OCI-LY3 (cell line): ENCODE results near the gene SIGLEC12.

Experiments
- H2AFZ ChIP-seq: fragments of 200-600, 300-600 bp; shearing (Covaris generic); 2 replicates; pipeline ENCODE4 v1.6.0; 2014; ENCODE audit warnings: antibody characterized with exemption, low read depth, low read length
- H3K27ac ChIP-seq: fragments of 200-600, 300-600 bp; sonication (generic); 2 replicates; pipeline ENCODE4 v1.5.1; 2014; ENCODE audit warnings: mild to moderate bottlenecking, low read length, moderate library complexity, mixed read lengths
- H3K27me3 ChIP-seq: fragments of 200-600, 300-600 bp; sonication (generic); 2 replicates; pipeline ENCODE4 v1.6.1; 2014; ENCODE audit warnings: low read depth, low read length, mixed read lengths
- H3K36me3 ChIP-seq: fragments of 200-600, 300-600 bp; sonication (generic); replicated peaks from 2 replicates; pipeline ENCODE3; 2014; ENCODE audit warnings: low read depth, low read length, mixed read lengths
- H3K4me1 ChIP-seq: fragments of 300-600, 200-600 bp; sonication (generic); 2 replicates; pipeline ENCODE4 v1.6.1; 2014; ENCODE audit warnings: low read length, mixed read lengths
- H3K4me2 ChIP-seq: fragments of 200-600, 300-600 bp; sonication (generic); 2 replicates; pipeline ENCODE4 v1.6.1; 2014; ENCODE audit warnings: low read length, mixed read lengths
- H3K4me3 ChIP-seq: fragments of 300-600, 200-600 bp; sonication (generic); 2 replicates; pipeline ENCODE4 v1.5.1; 2014; ENCODE audit warnings: antibody characterized with exemption, mild to moderate bottlenecking, low read length, moderate library complexity
- H3K79me2 ChIP-seq: fragments of 300-600, 200-600 bp; shearing (Covaris generic); 2 replicates; pipeline ENCODE4 v1.6.1; 2014; ENCODE audit warnings: mild to moderate bottlenecking, low read length, mixed read lengths
- H3K9ac ChIP-seq: fragments of 300-600, 200-600 bp; shearing (Covaris generic); 2 replicates; pipeline ENCODE4 v1.6.0; 2014; ENCODE audit warnings: mild to moderate bottlenecking, low read length, moderate library complexity
- H3K9me3 ChIP-seq: fragments of 200-600, 300-600 bp; shearing (Covaris generic); 2 replicates; pipeline ENCODE4 v1.6.1; 2014; ENCODE audit warnings: low read length, mixed read lengths; ENCODE audit not compliant: insufficient read depth
- H4K20me1 ChIP-seq: fragments of 200-600, 300-600 bp; sonication (generic); 2 replicates; pipeline ENCODE4 v1.6.1; 2016; ENCODE audit warnings: low read length, mixed read lengths; ENCODE audit not compliant: insufficient read depth
- EZH2phosphoT487 ChIP-seq: fragments of 200-600 bp; shearing (Covaris generic); IDR thresholded peaks from 2 replicates; pipeline ENCODE4 v1.6.1; 2018; ENCODE audit warnings: antibody characterized with exemption, mixed run types, low read depth
- TF ChIP-seq, protein P1 (sequence below): fragments of 200-600, 300-600 bp; sonication (generic); IDR thresholded peaks from 2 replicates; pipeline ENCODE4 v1.5.1; 2014; ENCODE audit warnings: antibody characterized with exemption, low read length, low read depth

The SIGLEC12 gene

DNA sequence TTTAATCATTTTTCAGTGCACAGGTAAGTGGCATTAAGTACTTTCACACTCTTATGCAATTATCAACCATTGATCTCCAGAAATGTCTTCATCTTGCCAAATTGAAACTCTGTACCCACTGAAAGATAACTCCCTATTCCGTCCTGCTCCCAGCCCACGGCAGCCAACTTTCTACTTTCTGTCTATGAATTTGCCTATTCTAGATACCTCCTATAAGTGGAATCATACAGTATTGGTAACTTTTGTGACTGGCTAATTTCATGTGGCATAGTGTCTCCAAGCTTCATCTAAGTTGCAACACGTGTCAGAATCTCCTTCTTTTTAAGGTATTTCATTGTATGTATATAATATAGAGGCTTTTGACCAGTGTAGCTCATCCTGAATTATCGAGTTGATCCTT, 29.0 kb downstream of the SIGLEC12 start:
- TF ChIP-seq, protein P1, sequence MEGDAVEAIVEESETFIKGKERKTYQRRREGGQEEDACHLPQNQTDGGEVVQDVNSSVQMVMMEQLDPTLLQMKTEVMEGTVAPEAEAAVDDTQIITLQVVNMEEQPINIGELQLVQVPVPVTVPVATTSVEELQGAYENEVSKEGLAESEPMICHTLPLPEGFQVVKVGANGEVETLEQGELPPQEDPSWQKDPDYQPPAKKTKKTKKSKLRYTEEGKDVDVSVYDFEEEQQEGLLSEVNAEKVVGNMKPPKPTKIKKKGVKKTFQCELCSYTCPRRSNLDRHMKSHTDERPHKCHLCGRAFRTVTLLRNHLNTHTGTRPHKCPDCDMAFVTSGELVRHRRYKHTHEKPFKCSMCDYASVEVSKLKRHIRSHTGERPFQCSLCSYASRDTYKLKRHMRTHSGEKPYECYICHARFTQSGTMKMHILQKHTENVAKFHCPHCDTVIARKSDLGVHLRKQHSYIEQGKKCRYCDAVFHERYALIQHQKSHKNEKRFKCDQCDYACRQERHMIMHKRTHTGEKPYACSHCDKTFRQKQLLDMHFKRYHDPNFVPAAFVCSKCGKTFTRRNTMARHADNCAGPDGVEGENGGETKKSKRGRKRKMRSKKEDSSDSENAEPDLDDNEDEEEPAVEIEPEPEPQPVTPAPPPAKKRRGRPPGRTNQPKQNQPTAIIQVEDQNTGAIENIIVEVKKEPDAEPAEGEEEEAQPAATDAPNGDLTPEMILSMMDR = no peak
- TF ChIP-seq EZH2phosphoT487 = no peak
- no peak overlapping the region for H3K4me2 ChIP-seq
- 0 out of 2 replicates have a peak, but pooled peaks cover 4% of the 10 kb centered on the region for H3K9me3 ChIP-seq
- H3K27me3 ChIP-seq = peaks cover 69% of the 10 kb centered on the region
- H3K9ac ChIP-seq = no peak overlapping the region
- peaks cover 7% of the 10 kb centered on the region for H3K4me1 ChIP-seq
- H3K79me2 ChIP-seq = no peaks in the 10 kb centered on the region
- no peaks in the 10 kb centered on the region for H4K20me1 ChIP-seq
- H3K4me3 ChIP-seq = no peak overlapping the region
- no peak overlapping the region for H3K27ac ChIP-seq
- no peak overlapping the region for H2AFZ ChIP-seq
- H3K36me3 ChIP-seq = no peaks in the 10 kb centered on the region

DNA sequence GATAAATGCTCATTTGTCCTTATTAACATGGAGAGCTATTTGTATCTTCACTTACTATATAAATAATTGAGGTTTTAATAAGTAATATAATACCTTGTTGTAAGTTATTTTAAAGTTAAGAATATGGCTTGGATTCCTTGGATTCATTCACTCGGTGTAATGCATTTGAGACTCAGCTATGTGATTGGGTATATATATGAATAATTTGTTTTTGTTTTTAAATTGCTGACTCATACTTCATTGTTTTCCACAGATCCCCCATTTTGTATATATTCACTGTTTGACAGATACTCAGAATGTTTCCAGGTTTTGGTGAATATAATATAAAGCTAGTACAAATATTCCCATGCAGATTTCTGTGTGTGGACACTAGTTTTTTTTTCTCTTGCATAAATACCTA, 30.1 kb downstream of the SIGLEC12 start:
- H3K4me1 ChIP-seq = peaks cover 7% of the 10 kb centered on the region
- H2AFZ ChIP-seq = no peak overlapping the region
- no peaks in the 10 kb centered on the region for H3K36me3 ChIP-seq
- H3K4me3 ChIP-seq = no peak overlapping the region
- H3K9ac ChIP-seq = no peak overlapping the region
- no peak overlapping the region for H3K4me2 ChIP-seq
- peaks cover 72% of the 10 kb centered on the region for H3K27me3 ChIP-seq
- no peak overlapping the region for H3K27ac ChIP-seq
- H3K9me3 ChIP-seq = 0 out of 2 replicates have a peak, but pooled peaks cover 4% of the 10 kb centered on the region
- TF ChIP-seq, protein P1 = no peak
- TF ChIP-seq EZH2phosphoT487 = no peak
- H4K20me1 ChIP-seq = no peaks in the 10 kb centered on the region
- H3K79me2 ChIP-seq = no peaks in the 10 kb centered on the region

DNA sequence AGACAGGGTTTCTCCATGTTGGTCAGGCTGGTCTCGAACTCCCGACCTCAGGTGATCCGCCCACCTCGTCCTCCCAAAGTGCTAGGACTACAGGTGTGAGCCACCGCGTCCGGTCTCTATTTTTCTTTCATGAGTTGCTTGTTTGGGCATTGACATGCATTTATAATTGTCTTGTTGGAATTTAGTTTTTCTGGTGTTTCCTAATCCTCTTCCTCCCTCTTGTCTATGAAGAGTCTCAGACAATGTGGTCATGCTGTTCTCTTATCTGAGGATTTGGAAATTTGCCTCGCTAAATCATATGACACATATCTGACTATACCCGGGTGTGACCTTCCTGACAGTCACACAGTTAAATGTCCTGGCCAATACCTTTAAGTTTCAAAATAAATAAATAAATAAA, 30.6 kb downstream of the SIGLEC12 start:
- H3K9ac ChIP-seq = no peak overlapping the region
- TF ChIP-seq EZH2phosphoT487 = no peak
- TF ChIP-seq, protein P1 = no peak
- H3K36me3 ChIP-seq = no peaks in the 10 kb centered on the region
- H3K4me3 ChIP-seq = no peak overlapping the region
- H2AFZ ChIP-seq = no peak overlapping the region
- no peak overlapping the region for H3K4me2 ChIP-seq
- peaks cover 72% of the 10 kb centered on the region for H3K27me3 ChIP-seq
- H3K27ac ChIP-seq = no peak overlapping the region
- no peaks in the 10 kb centered on the region for H4K20me1 ChIP-seq
- no peaks in the 10 kb centered on the region for H3K9me3 ChIP-seq
- H3K4me1 ChIP-seq = peaks cover 7% of the 10 kb centered on the region
- no peaks in the 10 kb centered on the region for H3K79me2 ChIP-seq

DNA sequence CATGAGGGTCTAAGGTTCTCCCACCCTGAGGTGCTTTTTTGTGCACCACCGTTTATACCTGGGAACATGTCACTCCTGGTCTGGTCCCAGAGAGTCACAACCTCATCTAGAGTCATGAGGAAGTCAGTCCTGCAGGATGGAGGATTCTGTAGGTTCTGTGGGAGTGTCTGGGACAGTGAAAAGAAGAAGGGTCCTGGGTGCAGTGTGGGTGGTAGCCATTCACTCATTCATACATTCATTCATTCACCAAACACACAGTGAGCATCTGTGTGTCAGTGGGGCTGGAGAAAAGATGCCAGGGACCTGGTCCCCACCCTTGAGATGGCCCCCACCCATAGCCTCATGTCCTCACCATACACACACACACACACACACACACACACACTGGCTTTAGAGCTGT, 32.0 kb downstream of the SIGLEC12 start:
- Histone ChIP-seq H3K27ac (no peak overlapping the region), H3K4me2 (no peak overlapping the region), H3K79me2 (no peaks in the 10 kb centered on the region), H4K20me1 (no peaks in the 10 kb centered on the region), H3K4me3 (no peak overlapping the region), H3K9ac (no peak overlapping the region), H3K4me1 (peaks cover 4% of the 10 kb centered on the region), H3K27me3 (peaks cover 74% of the 10 kb centered on the region), H3K9me3 (no peaks in the 10 kb centered on the region), H2AFZ (no peak overlapping the region), H3K36me3 (no peaks in the 10 kb centered on the region)
- TF ChIP-seq EZH2phosphoT487 = no peak
- TF ChIP-seq, protein P1 = no peak
